OCI-LY7 (cell line): ENCODE measurements around the gene FLACC1.

ENCODE experiments used
- EZH2phosphoT487 ChIP-seq: fragments of 200-600 bp; sonication (generic); IDR thresholded peaks from 2 replicates; pipeline ENCODE4 v1.6.1; 2018; ENCODE audit warnings: low read depth, borderline replicate concordance, mild to moderate bottlenecking, mixed run types, antibody characterized with exemption, low read length, moderate library complexity, mixed read lengths
- TF ChIP-seq, protein P1 (sequence below): fragments of 200-600 bp; sonication (generic); conservative IDR thresholded peaks from 2 replicates; pipeline ENCODE4 v1.5.1; 2014; ENCODE audit warnings: mild to moderate bottlenecking, antibody characterized with exemption, low read length, moderate library complexity, mixed read lengths

DNA sequence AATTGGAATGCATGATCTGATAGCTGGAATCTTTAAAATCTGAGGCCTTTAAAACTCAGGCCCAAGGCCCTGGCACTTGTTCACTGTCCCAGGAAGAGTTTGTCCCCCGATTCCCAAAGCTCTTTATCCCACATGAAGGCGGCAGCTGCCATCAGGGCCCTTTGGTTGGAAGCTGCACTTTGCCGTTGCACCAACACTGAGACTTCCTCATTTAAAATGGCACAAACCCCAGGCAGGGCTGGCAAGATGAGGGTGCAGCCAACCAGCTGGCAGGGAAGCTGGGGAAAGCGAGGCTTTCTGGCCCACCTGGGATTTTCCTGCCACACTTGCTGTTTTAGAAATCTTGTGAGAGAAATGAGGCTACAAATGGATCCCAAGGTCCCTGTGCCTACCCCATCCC, 6.3 kb downstream of the FLACC1 start:
- TF ChIP-seq, protein P1, sequence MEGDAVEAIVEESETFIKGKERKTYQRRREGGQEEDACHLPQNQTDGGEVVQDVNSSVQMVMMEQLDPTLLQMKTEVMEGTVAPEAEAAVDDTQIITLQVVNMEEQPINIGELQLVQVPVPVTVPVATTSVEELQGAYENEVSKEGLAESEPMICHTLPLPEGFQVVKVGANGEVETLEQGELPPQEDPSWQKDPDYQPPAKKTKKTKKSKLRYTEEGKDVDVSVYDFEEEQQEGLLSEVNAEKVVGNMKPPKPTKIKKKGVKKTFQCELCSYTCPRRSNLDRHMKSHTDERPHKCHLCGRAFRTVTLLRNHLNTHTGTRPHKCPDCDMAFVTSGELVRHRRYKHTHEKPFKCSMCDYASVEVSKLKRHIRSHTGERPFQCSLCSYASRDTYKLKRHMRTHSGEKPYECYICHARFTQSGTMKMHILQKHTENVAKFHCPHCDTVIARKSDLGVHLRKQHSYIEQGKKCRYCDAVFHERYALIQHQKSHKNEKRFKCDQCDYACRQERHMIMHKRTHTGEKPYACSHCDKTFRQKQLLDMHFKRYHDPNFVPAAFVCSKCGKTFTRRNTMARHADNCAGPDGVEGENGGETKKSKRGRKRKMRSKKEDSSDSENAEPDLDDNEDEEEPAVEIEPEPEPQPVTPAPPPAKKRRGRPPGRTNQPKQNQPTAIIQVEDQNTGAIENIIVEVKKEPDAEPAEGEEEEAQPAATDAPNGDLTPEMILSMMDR: no peak
- no peak for TF ChIP-seq EZH2phosphoT487
